GM23338 (cell line): Measurements from ENCODE around the gene PCNT. TPM values are rescaled to one million over a fixed set of nuclear protein-coding genes. Genes with fewer than 3 reads are reported as not detected.

ENCODE experiments used
- ATAC-seq: fragments of 200-7000 bp; cut with Tn5 transposase; 3 replicates; pipeline ENCODE4 v1.9.1; 2020
- DNase-seq: peaks from one replicate; pipeline ENCODE4 v3.0.0-alpha.2; 2015; ENCODE audit warnings: low spot score
- H2AFZ ChIP-seq: fragments of 200-600 bp; sonication (generic); 2 replicates; pipeline ENCODE4 v1.8.0; 2016; ENCODE audit warnings: antibody characterized with exemption, mild to moderate bottlenecking, moderate library complexity
- H3F3A ChIP-seq: fragments of 200-600 bp; sonication (generic); replicated peaks from 2 replicates; pipeline ENCODE4 v1.8.0; 2017; ENCODE audit warnings: antibody characterized with exemption, mixed run types, low read depth
- H3K27ac ChIP-seq: fragments of 200-600 bp; sonication (generic); 2 replicates; pipeline ENCODE4 v1.6.1; 2016; ENCODE audit warnings: low read depth
- H3K27me3 ChIP-seq: fragments of 200-600 bp; sonication (generic); 2 replicates; pipeline ENCODE4 v1.8.0; 2016; ENCODE audit warnings: mild to moderate bottlenecking, mixed run types, moderate library complexity; ENCODE audit not compliant: insufficient read depth
- H3K36me3 ChIP-seq: fragments of 200-600 bp; sonication (generic); 2 replicates; pipeline ENCODE4 v1.8.0; 2016; ENCODE audit warnings: mild to moderate bottlenecking; ENCODE audit not compliant: insufficient read depth
- H3K4me1 ChIP-seq: fragments of 200-600 bp; sonication (generic); 2 replicates; pipeline ENCODE4 v1.8.0; 2016; ENCODE audit warnings: mild to moderate bottlenecking, moderate library complexity; ENCODE audit not compliant: insufficient read depth
- H3K4me2 ChIP-seq: fragments of 200-600 bp; sonication (generic); 2 replicates; pipeline ENCODE4 v1.7.1; 2017; ENCODE audit warnings: mixed run types
- H3K4me3 ChIP-seq: fragments of 200-600 bp; sonication (generic); 2 replicates; pipeline ENCODE4 v1.6.1; 2016; ENCODE audit warnings: mixed run types
- H3K79me2 ChIP-seq: fragments of 200-600 bp; sonication (generic); replicated peaks from 2 replicates; pipeline ENCODE4 v1.8.0; 2017; ENCODE audit warnings: mild to moderate bottlenecking; ENCODE audit not compliant: insufficient read depth
- H3K9me2 ChIP-seq: fragments of 200-600 bp; sonication (generic); 2 replicates; pipeline ENCODE4 v1.8.0; 2017; ENCODE audit not compliant: insufficient read depth
- H4K20me1 ChIP-seq: fragments of 200-600 bp; sonication (generic); replicated peaks from 2 replicates; pipeline ENCODE4 v1.8.0; 2017; ENCODE audit warnings: mild to moderate bottlenecking; ENCODE audit not compliant: insufficient read depth
- H3K27ac Mint-ChIP-seq: 2 replicates; pipeline ENCODE4 v1.8.0; 2020; ENCODE audit warnings: inconsistent platforms, mild to moderate bottlenecking, moderate library complexity, mixed read lengths
- H3K27me3 Mint-ChIP-seq: 3 replicates; pipeline ENCODE4 v1.8.0; 2022; ENCODE audit warnings: low read depth, mild to moderate bottlenecking, moderate library complexity, mixed read lengths, inconsistent platforms; ENCODE audit not compliant: insufficient read depth, poor library complexity
- H3K36me3 Mint-ChIP-seq: 3 replicates; pipeline ENCODE4 v1.8.0; 2021; ENCODE audit warnings: low read depth, mild to moderate bottlenecking, inconsistent platforms, moderate library complexity, mixed read lengths
- H3K4me1 Mint-ChIP-seq: 3 replicates; pipeline ENCODE4 v1.8.0; 2020; ENCODE audit warnings: mild to moderate bottlenecking, inconsistent platforms, mixed read lengths
- H3K4me3 Mint-ChIP-seq: 3 replicates; pipeline ENCODE4 v1.8.0; 2021; ENCODE audit warnings: moderate library complexity, mild to moderate bottlenecking, inconsistent platforms, mixed read lengths
- H3K9me3 Mint-ChIP-seq: 3 replicates; pipeline ENCODE4 v1.8.0; 2020; ENCODE audit warnings: moderate library complexity, mild to moderate bottlenecking, inconsistent platforms, mixed read lengths
- CREB1 ChIP-seq: fragments of 250-450 bp; sonication (Bioruptor Pico); IDR thresholded peaks from 2 replicates; pipeline ENCODE4 v1.5.0; 2020; ENCODE audit warnings: low read depth, mild to moderate bottlenecking, moderate library complexity
- EZH2 ChIP-seq: fragments of 200-600 bp; sonication (generic); IDR thresholded peaks from one replicate; pipeline ENCODE4 v1.8.0; 2017; ENCODE audit warnings: antibody characterized with exemption, mild to moderate bottlenecking, low read depth; ENCODE audit not compliant: unreplicated experiment
- EZH2phosphoT487 ChIP-seq: fragments of 200-600 bp; sonication (generic); IDR thresholded peaks from one replicate; pipeline ENCODE4 v1.8.1; 2018; ENCODE audit warnings: antibody characterized with exemption; ENCODE audit not compliant: unreplicated experiment
- NANOG ChIP-seq: IDR thresholded peaks from 2 replicates; pipeline ENCODE4 v1.6.1; 2016; ENCODE audit warnings: antibody characterized with exemption, borderline replicate concordance
- POLR2AphosphoS5 ChIP-seq: IDR thresholded peaks from 2 replicates; pipeline ENCODE4 v1.6.1; 2016; ENCODE audit warnings: antibody characterized with exemption, low read depth
- REST ChIP-seq: IDR thresholded peaks from one replicate; pipeline ENCODE4 v1.6.1; 2018; ENCODE audit warnings: antibody characterized with exemption; ENCODE audit not compliant: unreplicated experiment
- STAT1 ChIP-seq: IDR thresholded peaks from one replicate; pipeline ENCODE4 v1.6.1; 2016; ENCODE audit warnings: antibody characterized with exemption; ENCODE audit not compliant: unreplicated experiment
- ZNF331 ChIP-seq: fragments of 250-450 bp; sonication (Bioruptor Pico); IDR thresholded peaks from 2 replicates; pipeline ENCODE4 v1.5.0; 2020; ENCODE audit warnings: low read depth, mild to moderate bottlenecking, moderate library complexity
- ZNF462 ChIP-seq: fragments of 250-450 bp; sonication (Bioruptor Pico); IDR thresholded peaks from 2 replicates; pipeline ENCODE4 v1.5.0; 2020; ENCODE audit warnings: mild to moderate bottlenecking, moderate library complexity
- polyA plus RNA-seq: library from polyadenylated mRNA; unstranded; fragments of >200 nt; fragmentation: Nextera tagmentation; extraction: Ambion mirVana; gene quantifications from 2 replicates; pipeline ENCODE4 v1.2.1, GENCODE V29; 2016
- total RNA-seq: library from RNA; depleted of rRNA; stranded (reverse); fragments of >200 nt; shearing (Covaris generic); gene quantifications from 2 replicates; pipeline ENCODE4 v1.2.3, GENCODE V29; 2014

The PCNT gene
- total and polyA plus RNA-seq, 2 experiments from 2014 or later: 39.6 to 46.1 TPM

GRCh38 chr21:46297338-46298271, 26.4 kb upstream of the PCNT start:
- Mint-ChIP-seq H3K9me3 (peaks cover 16% of the 10 kb centered on the region; the same call in 2 of the 3 replicates), H3K4me1 (peaks cover 16% of the 10 kb centered on the region), H3K36me3 (peaks cover 38% of the 10 kb centered on the region), H3K4me3 (peak overlapping the region; percentile 76), H3K27me3 (peaks cover 27% of the 10 kb centered on the region), H3K27ac (no peak overlapping the region)
- H2AFZ ChIP-seq: peak overlapping the region; percentile 84; the same call in 1 of the 2 replicates
- H4K20me1 ChIP-seq: peaks cover 3% of the 10 kb centered on the region; the same call in 1 of the 2 replicates
- H3K27me3 ChIP-seq: peaks cover 8% of the 10 kb centered on the region
- DNase-seq (peak; percentile 79), ATAC-seq (peak; percentile 79)
- H3K9me2 ChIP-seq: no peaks in the 10 kb centered on the region
- TF ChIP-seq STAT1 (no peak), POLR2AphosphoS5 (peak; percentile 39)
- no peaks in the 10 kb centered on the region for H3K79me2 ChIP-seq
- peak overlapping the region; percentile 32; the same call in 1 of the 2 replicates for H3K27ac ChIP-seq
- H3K4me3 ChIP-seq: peak overlapping the region; percentile 75
- H3K4me1 ChIP-seq: no peaks in the 10 kb centered on the region; the same call in 1 of the 2 replicates
- peak overlapping the region; percentile 95 for H3K4me2 ChIP-seq
- peaks cover 7% of the 10 kb centered on the region; the same call in 1 of the 2 replicates for H3F3A ChIP-seq
- no peaks in the 10 kb centered on the region for H3K36me3 ChIP-seq

GRCh38 chr21:46299167-46299566, 24.8 kb upstream of the PCNT start:
- H3K27me3 Mint-ChIP-seq: peaks cover 27% of the 10 kb centered on the region
- ATAC-seq: no peak
- H4K20me1 ChIP-seq: peaks cover 3% of the 10 kb centered on the region; the same call in 1 of the 2 replicates
- no peak overlapping the region for H3K4me3 Mint-ChIP-seq
- H3K9me3 Mint-ChIP-seq: peaks cover 16% of the 10 kb centered on the region; the same call in 2 of the 3 replicates
- H3K4me1 Mint-ChIP-seq: peaks cover 16% of the 10 kb centered on the region
- no peak overlapping the region for H3K4me2 ChIP-seq
- H2AFZ ChIP-seq: no peak overlapping the region
- peaks cover 7% of the 10 kb centered on the region; the same call in 1 of the 2 replicates for H3F3A ChIP-seq
- H3K4me3 ChIP-seq: no peak overlapping the region
- H3K4me1 ChIP-seq: no peaks in the 10 kb centered on the region; the same call in 1 of the 2 replicates
- peaks cover 8% of the 10 kb centered on the region for H3K27me3 ChIP-seq
- H3K27ac Mint-ChIP-seq: no peak overlapping the region
- no peaks in the 10 kb centered on the region for H3K36me3 ChIP-seq
- no peak for DNase-seq
- no peaks in the 10 kb centered on the region for H3K79me2 ChIP-seq
- H3K27ac ChIP-seq: no peak overlapping the region
- peaks cover 44% of the 10 kb centered on the region for H3K36me3 Mint-ChIP-seq
- H3K9me2 ChIP-seq: no peaks in the 10 kb centered on the region
- no peak for TF ChIP-seq POLR2AphosphoS5
- TF ChIP-seq NANOG: no peak
- no peak for TF ChIP-seq REST
- no peak for TF ChIP-seq EZH2phosphoT487
- no peak for TF ChIP-seq EZH2
- TF ChIP-seq STAT1: no peak
- TF ChIP-seq CREB1: no peak
- no peak for TF ChIP-seq ZNF462
- TF ChIP-seq ZNF331 (CRISPR knock-in tag): no peak
